HG02642 (cell line): ENCODE results near the gene COQ7.
A peak's percentile ranks its signal among the peaks of the same experiment; 100 is the strongest.

Experiments
- ATAC-seq: cut with Tn5 transposase; IDR thresholded peaks from one replicate; pipeline ENCODE4 v1.9.1; 2021; ENCODE audit warnings: mild to moderate bottlenecking; ENCODE audit not compliant: unreplicated experiment, poor library complexity

The COQ7 gene

GRCh38 chr16:19110537-19111360 is 43.3 kb downstream of the COQ7 start:
- no peak for ATAC-seq

GRCh38 chr16:19112099-19112407 is 44.6 kb downstream of the COQ7 start:
- no peak for ATAC-seq

- ATAC-seq: peak; percentile 51
These were observed 46.4 kb downstream of the COQ7 start, which contains the start of gene ITPRIPL2 for GRCh38 chr16:19113577-19114358. ITPRIPL2 (plus strand) TSS chr16:19113964; CDS start chr16:19114462, 498 bp downstream.

- ATAC-seq: peak; percentile 29
These were observed 47.1 kb downstream of the COQ7 start for GRCh38 chr16:19114359-19115147.

- ATAC-seq: no peak
These were observed 48.0 kb downstream of the COQ7 start for GRCh38 chr16:19115148-19116021.

GRCh38 chr16:19116711-19117449 is 49.5 kb downstream of the COQ7 start:
- no peak for ATAC-seq

- ATAC-seq: no peak
These were observed 51.6 kb downstream of the COQ7 start for GRCh38 chr16:19118938-19119431.

- no peak for ATAC-seq
These were observed 52.1 kb downstream of the COQ7 start for GRCh38 chr16:19119564-19119963.

- ATAC-seq: no peak
These were observed 56.2 kb downstream of the COQ7 start for GRCh38 chr16:19123535-19124178.

- no peak for ATAC-seq
These were observed 58.9 kb downstream of the COQ7 start for GRCh38 chr16:19126300-19126699.

GRCh38 chr16:19127205-19127604 is 59.8 kb downstream of the COQ7 start:
- no peak for ATAC-seq

GRCh38 chr16:19127674-19128131 is 60.3 kb downstream of the COQ7 start:
- ATAC-seq: peak; percentile 60

- ATAC-seq: no peak
These were observed 61.2 kb downstream of the COQ7 start for GRCh38 chr16:19128454-19129200.
